Tibial artery (tissue), 4 donors: ENCODE data around the gene ANGPTL4.
"Not testable (repeated sequence)": the region's sequence is repeated elsewhere in the genome, so short reads cannot be mapped to it uniquely, and the experiment has no call there.

Experiments
- DNase-seq, 2 donors: peaks; one replicate each; pipeline ENCODE4 v3.0.0-alpha.2; 2019
- H3K27ac ChIP-seq, 2 donors: fragments of 200-600 bp; sonication (generic) in 1 of 2; 1 replicate in 1 of 2; 2 replicates in 1 of 2; pipeline ENCODE4 v1.5.1; 2018 to 2019; ENCODE audit warnings: mild to moderate bottlenecking in 1 of 2
- H3K27me3 ChIP-seq, 2 donors: fragments of 200-600 bp; sonication (generic) in 1 of 2; one replicate each; pipeline versions ENCODE4 v1.5.1 to v1.6.0; 2016 to 2019
- H3K36me3 ChIP-seq, 3 donors: fragments of 200-600 bp; sonication (generic) in 2 of 3; one replicate each; pipeline ENCODE4 v1.5.1; 2016 to 2019; ENCODE audit warnings: mild to moderate bottlenecking in 2 of 3
- H3K4me1 ChIP-seq, 4 donors: fragments of 200-600 bp; sonication (generic) in 2 of 4; 1 replicate in 3 of 4; 2 replicates in 1 of 4; pipeline ENCODE4 v1.5.1; 2016 to 2019
- H3K4me3 ChIP-seq, 2 donors: fragments of 200-600 bp; sonication (generic) in 1 of 2; 1 replicate in 1 of 2; 2 replicates in 1 of 2; pipeline ENCODE4 v1.5.1; 2018 to 2019; ENCODE audit warnings: mild to moderate bottlenecking in 2 of 2
- H3K9me3 ChIP-seq, 3 donors: fragments of 200-600 bp; sonication (generic) in 1 of 3; one replicate each; pipeline ENCODE4 v1.5.1; 2016 to 2019
- intact Hi-C: fragments of 100-400 bp; cut with DNase I; formaldehyde crosslinking; loops from one replicate; pipeline ENCODE4 v1.15.0; 2023; ENCODE audit warnings: low total_unique reads
- TF ChIP-seq, protein P1 (sequence below), 2 experiments: fragments of 200-600 bp in 1 of 2; fragments of 450-650 bp in 1 of 2; IDR thresholded peaks; one replicate each; pipeline ENCODE4 v1.5.1; 2017 to 2019; ENCODE audit warnings: antibody characterized with exemption in 2 of 2, mild to moderate bottlenecking in 1 of 2, moderate library complexity in 1 of 2

ANGPTL4 gene, protein sequence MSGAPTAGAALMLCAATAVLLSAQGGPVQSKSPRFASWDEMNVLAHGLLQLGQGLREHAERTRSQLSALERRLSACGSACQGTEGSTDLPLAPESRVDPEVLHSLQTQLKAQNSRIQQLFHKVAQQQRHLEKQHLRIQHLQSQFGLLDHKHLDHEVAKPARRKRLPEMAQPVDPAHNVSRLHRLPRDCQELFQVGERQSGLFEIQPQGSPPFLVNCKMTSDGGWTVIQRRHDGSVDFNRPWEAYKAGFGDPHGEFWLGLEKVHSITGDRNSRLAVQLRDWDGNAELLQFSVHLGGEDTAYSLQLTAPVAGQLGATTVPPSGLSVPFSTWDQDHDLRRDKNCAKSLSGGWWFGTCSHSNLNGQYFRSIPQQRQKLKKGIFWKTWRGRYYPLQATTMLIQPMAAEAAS

DNA sequence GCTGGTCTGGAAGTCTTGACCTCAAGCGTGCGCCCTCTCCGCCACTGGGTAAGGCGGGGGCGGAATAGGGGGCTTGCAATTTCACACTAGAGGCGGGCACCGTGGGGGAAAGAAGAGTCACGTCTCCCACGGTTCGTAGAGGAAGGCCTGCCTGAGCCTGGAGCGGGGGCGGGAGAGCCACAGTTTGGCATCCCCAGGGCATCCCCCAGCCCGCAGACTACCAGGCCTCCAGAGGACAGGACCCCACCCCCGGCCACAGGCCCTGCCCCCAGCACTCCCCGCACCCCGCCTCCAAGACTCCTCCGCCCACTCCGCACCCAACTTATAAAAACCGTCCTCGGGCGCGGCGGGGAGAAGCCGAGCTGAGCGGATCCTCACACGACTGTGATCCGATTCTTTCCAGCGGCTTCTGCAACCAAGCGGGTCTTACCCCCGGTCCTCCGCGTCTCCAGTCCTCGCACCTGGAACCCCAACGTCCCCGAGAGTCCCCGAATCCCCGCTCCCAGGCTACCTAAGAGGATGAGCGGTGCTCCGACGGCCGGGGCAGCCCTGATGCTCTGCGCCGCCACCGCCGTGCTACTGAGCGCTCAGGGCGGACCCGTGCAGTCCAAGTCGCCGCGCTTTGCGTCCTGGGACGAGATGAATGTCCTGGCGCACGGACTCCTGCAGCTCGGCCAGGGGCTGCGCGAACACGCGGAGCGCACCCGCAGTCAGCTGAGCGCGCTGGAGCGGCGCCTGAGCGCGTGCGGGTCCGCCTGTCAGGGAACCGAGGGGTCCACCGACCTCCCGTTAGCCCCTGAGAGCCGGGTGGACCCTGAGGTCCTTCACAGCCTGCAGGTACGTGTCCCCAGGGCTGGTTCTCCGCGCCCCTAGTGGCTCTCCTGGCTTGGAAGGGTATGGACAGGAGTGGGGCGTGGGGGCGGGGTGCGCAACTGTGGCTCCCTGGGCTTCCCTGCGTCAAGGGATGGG is at the start of gene ANGPTL4:
ANGPTL4 (plus strand) TSS at position 353 of the 969 bp plus-strand sequence; CDS start at position 520, 167 bp downstream.
- Histone ChIP-seq H3K27me3 (no peaks in the 10 kb centered on the region), H3K36me3 (no peaks in the 10 kb centered on the region), H3K4me3 (peak within 1 kb of the TSS; percentile 51 to 56), H3K4me1 (peaks cover 8 to 74% (median 50%) of the 10 kb centered on the region in 4 donors), H3K27ac (peak within 1 kb of the TSS; percentile 73 to 86), H3K9me3 (no peaks in the 10 kb centered on the region)
- intact Hi-C loops = loop anchor here (2.0 kb wide), 1 partner anchor 27 kb away; the partner anchor contains the start of gene RAB11B
- TF ChIP-seq, protein P1, sequence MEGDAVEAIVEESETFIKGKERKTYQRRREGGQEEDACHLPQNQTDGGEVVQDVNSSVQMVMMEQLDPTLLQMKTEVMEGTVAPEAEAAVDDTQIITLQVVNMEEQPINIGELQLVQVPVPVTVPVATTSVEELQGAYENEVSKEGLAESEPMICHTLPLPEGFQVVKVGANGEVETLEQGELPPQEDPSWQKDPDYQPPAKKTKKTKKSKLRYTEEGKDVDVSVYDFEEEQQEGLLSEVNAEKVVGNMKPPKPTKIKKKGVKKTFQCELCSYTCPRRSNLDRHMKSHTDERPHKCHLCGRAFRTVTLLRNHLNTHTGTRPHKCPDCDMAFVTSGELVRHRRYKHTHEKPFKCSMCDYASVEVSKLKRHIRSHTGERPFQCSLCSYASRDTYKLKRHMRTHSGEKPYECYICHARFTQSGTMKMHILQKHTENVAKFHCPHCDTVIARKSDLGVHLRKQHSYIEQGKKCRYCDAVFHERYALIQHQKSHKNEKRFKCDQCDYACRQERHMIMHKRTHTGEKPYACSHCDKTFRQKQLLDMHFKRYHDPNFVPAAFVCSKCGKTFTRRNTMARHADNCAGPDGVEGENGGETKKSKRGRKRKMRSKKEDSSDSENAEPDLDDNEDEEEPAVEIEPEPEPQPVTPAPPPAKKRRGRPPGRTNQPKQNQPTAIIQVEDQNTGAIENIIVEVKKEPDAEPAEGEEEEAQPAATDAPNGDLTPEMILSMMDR (IDR thresholded peaks at IDR 0.05) = peak in 1 of 2 experiments; percentile 10
- DNase-seq = peak; percentile 74 to 87

DNA sequence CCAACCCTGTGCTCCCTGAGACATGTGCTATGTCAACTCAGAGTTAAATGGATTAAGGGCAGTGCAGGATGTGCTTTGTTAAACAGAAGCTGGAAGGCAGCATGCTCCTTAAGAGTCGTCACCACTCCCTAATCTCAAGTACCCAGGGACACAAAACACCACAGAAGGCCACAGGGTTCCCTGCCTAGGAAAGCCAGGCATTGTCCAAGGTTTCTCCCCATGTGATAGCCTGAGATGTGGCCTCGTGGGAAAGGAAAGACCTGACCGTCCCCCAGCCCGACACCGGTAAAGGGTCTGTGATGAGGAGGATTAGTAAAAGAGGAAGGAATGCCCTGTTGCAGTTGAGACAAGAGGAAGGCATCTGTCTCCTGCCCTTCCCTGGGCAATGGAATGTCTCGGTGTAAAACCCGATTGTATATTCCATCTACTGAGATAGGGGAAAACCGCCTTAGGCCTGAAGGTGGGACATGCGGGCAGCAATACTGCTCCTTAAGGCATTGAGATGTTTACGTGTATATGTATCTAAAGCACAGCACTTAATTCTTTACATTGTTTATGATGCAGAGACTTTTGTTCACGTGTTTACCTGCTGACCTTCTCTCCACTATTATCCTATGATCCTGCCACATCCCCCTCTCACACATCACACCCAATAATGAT is 48.8 kb upstream of the ANGPTL4 start:
- H3K4me3 ChIP-seq, H3K27ac ChIP-seq, H3K9me3 ChIP-seq, intact Hi-C loops, H3K27me3 ChIP-seq, DNase-seq, H3K4me1 ChIP-seq: not testable (repeated sequence)
- H3K36me3 ChIP-seq = peaks cover 35 to 74% (median 59%) of the 10 kb centered on the region in 3 donors

GRCh38 chr19:8316351-8317125 is 47.4 kb upstream of the ANGPTL4 start:
- no peak overlapping the region for H3K4me3 ChIP-seq
- H3K36me3 ChIP-seq = peaks cover 23 to 60% (median 45%) of the 10 kb centered on the region in 3 donors
- no peak overlapping the region for H3K27ac ChIP-seq
- intact Hi-C loops = no loop called here
- H3K9me3 ChIP-seq = no peaks in the 10 kb centered on the region
- DNase-seq = no peak
- no peaks in the 10 kb centered on the region for H3K27me3 ChIP-seq
- TF ChIP-seq, protein P1 (IDR thresholded peaks at IDR 0.05) = no peak
- peaks cover 0 to 15% (median 11%) of the 10 kb centered on the region in 4 donors for H3K4me1 ChIP-seq

- intact Hi-C loops, H3K4me3 ChIP-seq, DNase-seq, H3K9me3 ChIP-seq, H3K27me3 ChIP-seq, H3K27ac ChIP-seq: not testable (repeated sequence)
- Histone ChIP-seq H3K4me1 (peaks cover 0 to 34% (median 26%) of the 10 kb centered on the region in 4 donors), H3K36me3 (peaks cover 19 to 48% (median 40%) of the 10 kb centered on the region in 3 donors)
Measured at GRCh38 chr19:8318835-8319234, 45.1 kb upstream of the ANGPTL4 start.

GRCh38 chr19:8319807-8320520 is 44.0 kb upstream of the ANGPTL4 start:
- peaks cover 9 to 48% (median 39%) of the 10 kb centered on the region in 3 donors for H3K36me3 ChIP-seq
- H3K27ac ChIP-seq = peak overlapping the region; percentile 93 to 95
- intact Hi-C loops = no loop called here
- no peaks in the 10 kb centered on the region for H3K9me3 ChIP-seq
- H3K4me1 ChIP-seq = peaks cover 0 to 36% (median 30%) of the 10 kb centered on the region in 4 donors
- DNase-seq = no peak
- H3K4me3 ChIP-seq = peak overlapping the region; percentile 91 to 98
- TF ChIP-seq, protein P1 (IDR thresholded peaks at IDR 0.05) = no peak
- H3K27me3 ChIP-seq = no peaks in the 10 kb centered on the region
